Activated CD4-positive, alpha-beta T cell treated with anti-CD3 and anti-CD28 coated beads, Interleukin-2, Interleukin-6, amounts not matched to agents 100 ng/mL and 50 ng/mL, durations not matched to agents 16 hours and 8 hours (primary cell): ENCODE measurements around the gene LRFN4.
A peak's percentile ranks its signal among the peaks of the same experiment; 100 is the strongest.

ENCODE experiments used
- DNase-seq: peaks from one replicate; pipeline ENCODE4 v3.0.0-alpha.2; 2020

Gene LRFN4

GRCh38 chr11:66874232-66874631, 17.4 kb downstream of the LRFN4 start:
- no peak for DNase-seq

GRCh38 chr11:66875378-66875777, 18.5 kb downstream of the LRFN4 start:
- DNase-seq = no peak

- DNase-seq = no peak
Observed at GRCh38 chr11:66877588-66878385, 20.9 kb downstream of the LRFN4 start.

GRCh38 chr11:66878474-66878873, 21.6 kb downstream of the LRFN4 start:
- no peak for DNase-seq

- no peak for DNase-seq
Observed at GRCh38 chr11:66879000-66879399, 22.1 kb downstream of the LRFN4 start.

GRCh38 chr11:66879583-66879982, 22.7 kb downstream of the LRFN4 start:
- DNase-seq = no peak

GRCh38 chr11:66879999-66880398, 23.1 kb downstream of the LRFN4 start:
- no peak for DNase-seq

GRCh38 chr11:66880496-66881450, 23.9 kb downstream of the LRFN4 start:
- no peak for DNase-seq

GRCh38 chr11:66881451-66881835, 24.6 kb downstream of the LRFN4 start:
- DNase-seq = no peak

GRCh38 chr11:66881927-66882452, 25.1 kb downstream of the LRFN4 start:
- DNase-seq = no peak

- no peak for DNase-seq
Observed at GRCh38 chr11:66882561-66883015, 25.7 kb downstream of the LRFN4 start.

- DNase-seq = peak; percentile 72
Observed at GRCh38 chr11:66883016-66883965, 26.4 kb downstream of the LRFN4 start.

- DNase-seq = no peak
Observed at GRCh38 chr11:66884443-66884842, 27.6 kb downstream of the LRFN4 start.

GRCh38 chr11:66885469-66885868, 28.6 kb downstream of the LRFN4 start:
- DNase-seq = no peak

- DNase-seq = no peak
Observed at GRCh38 chr11:66885950-66886440, 29.1 kb downstream of the LRFN4 start.

- no peak for DNase-seq
Observed at GRCh38 chr11:66886671-66887221, 29.9 kb downstream of the LRFN4 start.

- no peak for DNase-seq
Observed at GRCh38 chr11:66887526-66887925, 30.7 kb downstream of the LRFN4 start.

- no peak for DNase-seq
Observed at GRCh38 chr11:66888282-66888681, 31.4 kb downstream of the LRFN4 start.

GRCh38 chr11:66889960-66890359, 33.1 kb downstream of the LRFN4 start:
- DNase-seq = no peak

GRCh38 chr11:66891851-66892660, 35.2 kb downstream of the LRFN4 start:
- DNase-seq = peak; percentile 93

- DNase-seq = no peak
Observed at GRCh38 chr11:66892911-66893310, 36.0 kb downstream of the LRFN4 start.
